ENCODE results near the gene CIROP. TPM values are rescaled to one million over a fixed set of nuclear protein-coding genes. Genes with fewer than 3 reads are reported as not detected.

The CIROP gene
- total and polyA plus RNA-seq, 3 donors from 2014 or later = not detected

- Histone ChIP-seq H3K36me3 (ENCODE audit: low read depth, missing control alignments) (no peaks in the 10 kb centered on the region), H3K4me3 (no peak overlapping the region), H3K9me3 (no peaks in the 10 kb centered on the region), H3K4me1 (peaks cover 36% of the 10 kb centered on the region), H3K27me3 (no peaks in the 10 kb centered on the region), H3K27ac (no peak overlapping the region)
- TF ChIP-seq POLR2A (IDR thresholded peaks at IDR 0.05) = no peak
- TF ChIP-seq CTCF (IDR thresholded peaks at IDR 0.05) = no peak
- no peak for DNase-seq
- WGBS, 2 donors = 73 to 76% methylated on average over 9 to 14 of the region's 14 CpGs
- intact Hi-C loops (cut with DNase I; ENCODE audit: low total_unique reads) = no loop called here
Observed at GRCh38 chr14:23067847-23068788, 36.7 kb downstream of the CIROP start.

GRCh38 chr14:23066855-23067744 is 37.7 kb downstream of the CIROP start:
- Histone ChIP-seq H3K36me3 (ENCODE audit: low read depth, missing control alignments) (no peaks in the 10 kb centered on the region), H3K27me3 (no peaks in the 10 kb centered on the region), H3K27ac (no peak overlapping the region), H3K9me3 (no peaks in the 10 kb centered on the region), H3K4me1 (peaks cover 37% of the 10 kb centered on the region), H3K4me3 (no peak overlapping the region)
- no peak for DNase-seq
- TF ChIP-seq CTCF (IDR thresholded peaks at IDR 0.05) (no peak), POLR2A (IDR thresholded peaks at IDR 0.05) (no peak)
- intact Hi-C loops (cut with DNase I; ENCODE audit: low total_unique reads) = no loop called here
- WGBS, 2 donors = 81 to 91% methylated on average over 23 of the region's 23 CpGs

- Histone ChIP-seq H3K27ac (no peak overlapping the region), H3K27me3 (no peaks in the 10 kb centered on the region), H3K4me1 (peaks cover 32% of the 10 kb centered on the region), H3K4me3 (no peak overlapping the region), H3K36me3 (ENCODE audit: low read depth, missing control alignments) (no peaks in the 10 kb centered on the region), H3K9me3 (no peaks in the 10 kb centered on the region)
- 75 to 86% methylated on average over 3 of the region's 3 CpGs for WGBS, 2 donors
- no peak for TF ChIP-seq CTCF (IDR thresholded peaks at IDR 0.05)
- DNase-seq = no peak
- intact Hi-C loops (cut with DNase I; ENCODE audit: low total_unique reads) = no loop called here
Observed at GRCh38 chr14:23066368-23066767, 38.4 kb downstream of the CIROP start.

GRCh38 chr14:23063601-23064000 is 41.2 kb downstream of the CIROP start:
- TF ChIP-seq CTCF (IDR thresholded peaks at IDR 0.05) (no peak), POLR2A (IDR thresholded peaks at IDR 0.05) (no peak)
- Histone ChIP-seq H3K27ac (no peak overlapping the region), H3K4me3 (no peak overlapping the region), H3K27me3 (no peaks in the 10 kb centered on the region), H3K4me1 (peaks cover 10% of the 10 kb centered on the region), H3K36me3 (ENCODE audit: low read depth, missing control alignments) (no peaks in the 10 kb centered on the region), H3K9me3 (no peaks in the 10 kb centered on the region)
- DNase-seq = no peak
- intact Hi-C loops (cut with DNase I; ENCODE audit: low total_unique reads) = no loop called here
- WGBS, 2 donors = 82 to 89% methylated on average over 5 of the region's 5 CpGs

All from testis (tissue), 3 donors.